HUES64 (cell line): ENCODE data around the gene NTSR1. TPM values are rescaled to one million over a fixed set of nuclear protein-coding genes. Genes with fewer than 3 reads are reported as not detected.
A peak's percentile ranks its signal among the peaks of the same experiment; 100 is the strongest.

Experiments
- H3K27ac ChIP-seq: 2 replicates; pipeline ENCODE4 v1.7.0; 2013; ENCODE audit warnings: low read depth, low read length, inconsistent platforms
- H3K27me3 ChIP-seq: 2 replicates; pipeline ENCODE4 v1.6.1; 2013; ENCODE audit warnings: mild to moderate bottlenecking, low read length; ENCODE audit not compliant: insufficient read depth
- H3K36me3 ChIP-seq: 2 replicates; pipeline ENCODE4 v1.6.1; 2013; ENCODE audit warnings: mild to moderate bottlenecking, low read length; ENCODE audit not compliant: insufficient read depth
- H3K4me1 ChIP-seq: 2 replicates; pipeline ENCODE4 v1.6.1; 2013; ENCODE audit warnings: mild to moderate bottlenecking, low read length, moderate library complexity; ENCODE audit not compliant: insufficient read depth
- H3K4me3 ChIP-seq: 2 replicates; pipeline ENCODE4 v1.5.1; 2013; ENCODE audit warnings: mild to moderate bottlenecking, low read length, moderate library complexity
- H3K9ac ChIP-seq: 2 replicates; pipeline ENCODE4 v1.6.1; 2013; ENCODE audit warnings: mild to moderate bottlenecking, low read depth, low read length
- H3K9me3 ChIP-seq: 2 replicates; pipeline ENCODE4 v1.6.1; 2013; ENCODE audit warnings: low read depth, low read length; ENCODE audit not compliant: insufficient read depth
- WGBS: fragments of 150-250, 120-280 bp; methylation state at CpG from one replicate; pipeline ENCODE4 v1.1.7; 2013; ENCODE audit warnings: missing lambda C conversion rate; 5-methylcytosine and 5-hydroxymethylcytosine counted together
- polyA plus RNA-seq, 2 experiments: library from polyadenylated mRNA; stranded (reverse); fragments of 50-300 nt; gene quantifications; one replicate each; pipeline ENCODE4 v1.2.3, GENCODE V29; 2013

Gene NTSR1
- polyA plus RNA-seq (2013, experiment 1 of 2): 0.45 TPM
- 0.51 TPM for polyA plus RNA-seq (2013, experiment 2 of 2)

DNA sequence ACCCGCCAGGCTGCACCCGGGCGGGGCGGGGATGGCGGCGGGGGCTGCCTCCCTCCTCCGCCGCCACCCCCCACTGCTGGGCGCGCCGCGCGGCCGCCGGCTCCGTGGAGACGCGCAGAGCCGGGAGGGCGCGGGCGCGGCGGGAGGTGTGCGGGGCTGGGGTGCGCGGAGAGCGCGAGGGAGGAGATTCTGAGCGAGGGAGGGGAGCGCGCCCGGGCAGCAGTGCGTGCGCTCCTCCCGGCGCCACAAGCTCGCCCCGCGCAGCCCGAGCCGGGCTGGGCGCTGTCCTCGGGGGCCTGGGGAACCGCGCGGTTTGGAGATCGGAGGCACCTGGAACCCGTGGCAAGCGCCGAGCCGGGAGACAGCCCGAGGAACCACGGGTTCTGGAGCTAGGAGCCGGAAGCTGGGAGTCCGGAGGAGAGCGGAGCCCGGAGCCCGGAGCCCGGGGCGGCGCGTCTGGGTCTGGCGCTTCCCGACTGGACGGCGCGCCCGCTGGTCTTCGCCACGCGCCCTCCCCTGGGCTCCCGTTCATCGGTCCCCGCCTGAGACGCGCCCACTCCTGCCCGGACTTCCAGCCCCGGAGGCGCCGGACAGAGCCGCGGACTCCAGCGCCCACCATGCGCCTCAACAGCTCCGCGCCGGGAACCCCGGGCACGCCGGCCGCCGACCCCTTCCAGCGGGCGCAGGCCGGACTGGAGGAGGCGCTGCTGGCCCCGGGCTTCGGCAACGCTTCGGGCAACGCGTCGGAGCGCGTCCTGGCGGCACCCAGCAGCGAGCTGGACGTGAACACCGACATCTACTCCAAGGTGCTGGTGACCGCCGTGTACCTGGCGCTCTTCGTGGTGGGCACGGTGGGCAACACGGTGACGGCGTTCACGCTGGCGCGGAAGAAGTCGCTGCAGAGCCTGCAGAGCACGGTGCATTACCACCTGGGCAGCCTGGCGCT, at the start of gene NTSR1:
NTSR1 (plus strand) TSS at position 246 of the 946 bp plus-strand sequence; CDS start at position 618, 372 bp downstream.
- H3K9ac ChIP-seq: no peak within 1 kb of the TSS
- H3K4me1 ChIP-seq: no peaks in the 10 kb centered on the region
- no peak within 1 kb of the TSS for H3K27ac ChIP-seq
- H3K36me3 ChIP-seq: no peaks in the 10 kb centered on the region
- 10% methylated on average over 124 of the region's 124 CpGs for WGBS
- peak within 1 kb of the TSS; percentile 48 for H3K4me3 ChIP-seq
- H3K27me3 ChIP-seq: peaks cover 38% of the 10 kb centered on the region
- H3K9me3 ChIP-seq: no peaks in the 10 kb centered on the region

DNA sequence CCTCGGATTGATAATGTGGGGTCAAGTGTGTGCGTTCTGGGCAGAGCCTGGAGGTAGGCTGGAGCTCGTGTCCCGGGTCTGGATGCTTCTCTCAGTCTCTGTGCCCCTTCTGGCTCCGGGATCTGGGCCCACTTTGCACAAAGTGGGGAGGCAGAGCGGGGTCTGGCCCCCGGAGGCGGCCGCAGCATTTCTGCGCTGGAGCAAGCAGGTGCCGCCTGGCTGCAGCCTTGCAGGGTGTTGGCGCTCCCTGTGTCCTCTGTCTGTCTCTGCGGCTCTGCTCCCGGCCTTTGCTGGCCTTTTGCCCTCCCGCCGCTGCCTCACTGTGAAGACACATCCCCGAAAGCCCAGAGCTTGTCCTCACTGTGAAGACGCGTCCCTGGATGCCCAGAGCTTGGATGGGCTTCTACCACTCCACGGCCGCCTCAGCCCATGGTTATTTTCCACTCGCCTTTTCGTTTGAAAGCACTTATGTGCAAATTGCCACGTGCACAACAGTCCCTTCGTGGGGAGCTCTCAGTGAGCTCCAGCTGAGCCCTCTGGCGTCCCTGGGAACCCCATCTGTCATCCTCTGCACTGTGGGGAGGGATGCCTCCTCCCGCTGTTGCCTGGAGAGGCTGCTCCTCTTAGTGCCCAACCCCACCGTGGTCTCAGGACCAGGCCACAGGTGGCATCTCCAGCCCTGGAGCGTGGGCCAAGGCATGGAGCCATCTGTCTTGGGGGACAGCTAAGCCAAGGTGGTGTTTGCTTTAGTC, 49.0 kb upstream of the NTSR1 start:
- Histone ChIP-seq H3K27me3 (no peaks in the 10 kb centered on the region), H3K9ac (no peak overlapping the region), H3K27ac (no peak overlapping the region), H3K4me3 (no peak overlapping the region), H3K4me1 (peaks cover 7% of the 10 kb centered on the region; the same call in 1 of the 2 replicates), H3K36me3 (no peaks in the 10 kb centered on the region), H3K9me3 (no peaks in the 10 kb centered on the region)
- 90% methylated on average over 29 of the region's 29 CpGs for WGBS

DNA sequence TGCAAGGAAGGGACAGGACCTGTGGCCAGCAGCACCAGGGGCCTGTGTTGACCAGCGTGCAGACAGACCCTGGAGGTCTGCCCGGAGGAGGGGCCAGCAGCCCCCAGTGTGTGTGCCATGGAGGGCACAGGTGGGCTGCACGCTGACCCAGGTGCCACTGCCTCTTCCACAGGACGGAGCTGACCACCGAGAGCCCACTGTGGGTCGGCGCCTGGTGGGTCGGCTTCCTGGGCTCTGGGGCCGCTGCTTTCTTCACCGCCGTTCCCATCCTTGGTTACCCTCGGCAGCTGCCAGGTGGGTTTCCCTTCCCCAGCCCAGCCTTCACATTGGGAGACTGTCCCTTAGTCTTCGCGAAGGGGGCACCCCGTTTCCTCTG, 48.4 kb upstream of the NTSR1 start:
- Histone ChIP-seq H3K36me3 (no peaks in the 10 kb centered on the region), H3K27me3 (no peaks in the 10 kb centered on the region), H3K27ac (no peak overlapping the region), H3K4me3 (no peak overlapping the region), H3K4me1 (peaks cover 7% of the 10 kb centered on the region; the same call in 1 of the 2 replicates), H3K9ac (no peak overlapping the region), H3K9me3 (no peaks in the 10 kb centered on the region)
- 96% methylated on average over 15 of the region's 15 CpGs for WGBS

DNA sequence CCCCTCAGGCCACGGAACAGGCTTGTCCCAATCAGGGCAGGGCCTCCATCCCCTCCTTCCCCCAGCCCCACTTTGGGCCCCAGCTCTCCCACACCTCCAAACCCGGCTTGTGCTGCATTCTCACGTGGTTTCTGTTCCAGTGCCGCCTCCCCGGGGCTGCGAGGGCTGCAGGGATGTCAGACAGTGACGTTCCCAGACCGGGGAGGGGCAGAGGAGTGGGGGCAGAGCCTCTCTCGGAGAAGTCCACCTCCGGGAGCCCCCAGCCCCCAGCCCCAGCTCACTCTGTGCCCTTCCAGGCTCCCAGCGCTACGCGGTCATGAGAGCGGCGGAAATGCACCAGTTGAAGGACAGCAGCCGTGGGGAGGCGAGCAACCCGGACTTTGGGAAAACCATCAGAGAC, 47.9 kb upstream of the NTSR1 start:
- WGBS: 92% methylated on average over 16 of the region's 18 CpGs
- H3K27ac ChIP-seq: no peak overlapping the region

DNA sequence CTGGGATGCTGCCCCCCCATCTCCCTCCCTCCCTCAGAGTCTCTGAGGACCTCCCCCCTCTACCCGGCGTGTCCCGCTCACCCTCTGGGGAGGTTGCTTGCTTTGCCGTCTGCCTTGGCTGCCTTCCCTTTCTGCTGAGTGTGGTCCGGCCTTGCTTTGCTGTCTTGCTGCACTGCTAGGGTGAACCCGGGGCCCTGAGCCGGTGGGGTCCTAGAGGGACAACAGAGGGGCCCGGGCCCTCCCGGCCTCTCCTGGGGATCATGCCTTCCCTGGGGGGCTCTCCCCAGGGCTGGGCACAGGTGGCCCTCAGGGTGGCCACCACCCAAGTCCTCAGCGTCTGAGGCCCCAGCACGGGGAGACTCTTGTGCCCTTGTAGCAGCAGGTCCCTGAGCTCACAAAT, 47.0 kb upstream of the NTSR1 start:
- no peak overlapping the region for H3K9ac ChIP-seq
- no peaks in the 10 kb centered on the region for H3K27me3 ChIP-seq
- no peak overlapping the region for H3K4me3 ChIP-seq
- no peak overlapping the region for H3K27ac ChIP-seq
- 97% methylated on average over 11 of the region's 11 CpGs for WGBS
- H3K36me3 ChIP-seq: no peaks in the 10 kb centered on the region
- H3K9me3 ChIP-seq: no peaks in the 10 kb centered on the region
- peaks cover 7% of the 10 kb centered on the region; the same call in 1 of the 2 replicates for H3K4me1 ChIP-seq

More for the DNA sequence above, 47.9 kb upstream of the NTSR1 start:
- Histone ChIP-seq H3K9me3 (no peaks in the 10 kb centered on the region), H3K36me3 (no peaks in the 10 kb centered on the region), H3K9ac (no peak overlapping the region), H3K4me3 (no peak overlapping the region), H3K27me3 (no peaks in the 10 kb centered on the region), H3K4me1 (peaks cover 7% of the 10 kb centered on the region; the same call in 1 of the 2 replicates)

- Histone ChIP-seq H3K9ac (no peak overlapping the region), H3K27ac (no peak overlapping the region), H3K36me3 (no peaks in the 10 kb centered on the region), H3K9me3 (no peaks in the 10 kb centered on the region), H3K4me1 (peaks cover 7% of the 10 kb centered on the region; the same call in 1 of the 2 replicates), H3K27me3 (no peaks in the 10 kb centered on the region), H3K4me3 (no peak overlapping the region)
- WGBS: 80% methylated on average over 4 of the region's 6 CpGs
Measured at GRCh38 chr20:62662422-62662821, 46.2 kb upstream of the NTSR1 start.

DNA sequence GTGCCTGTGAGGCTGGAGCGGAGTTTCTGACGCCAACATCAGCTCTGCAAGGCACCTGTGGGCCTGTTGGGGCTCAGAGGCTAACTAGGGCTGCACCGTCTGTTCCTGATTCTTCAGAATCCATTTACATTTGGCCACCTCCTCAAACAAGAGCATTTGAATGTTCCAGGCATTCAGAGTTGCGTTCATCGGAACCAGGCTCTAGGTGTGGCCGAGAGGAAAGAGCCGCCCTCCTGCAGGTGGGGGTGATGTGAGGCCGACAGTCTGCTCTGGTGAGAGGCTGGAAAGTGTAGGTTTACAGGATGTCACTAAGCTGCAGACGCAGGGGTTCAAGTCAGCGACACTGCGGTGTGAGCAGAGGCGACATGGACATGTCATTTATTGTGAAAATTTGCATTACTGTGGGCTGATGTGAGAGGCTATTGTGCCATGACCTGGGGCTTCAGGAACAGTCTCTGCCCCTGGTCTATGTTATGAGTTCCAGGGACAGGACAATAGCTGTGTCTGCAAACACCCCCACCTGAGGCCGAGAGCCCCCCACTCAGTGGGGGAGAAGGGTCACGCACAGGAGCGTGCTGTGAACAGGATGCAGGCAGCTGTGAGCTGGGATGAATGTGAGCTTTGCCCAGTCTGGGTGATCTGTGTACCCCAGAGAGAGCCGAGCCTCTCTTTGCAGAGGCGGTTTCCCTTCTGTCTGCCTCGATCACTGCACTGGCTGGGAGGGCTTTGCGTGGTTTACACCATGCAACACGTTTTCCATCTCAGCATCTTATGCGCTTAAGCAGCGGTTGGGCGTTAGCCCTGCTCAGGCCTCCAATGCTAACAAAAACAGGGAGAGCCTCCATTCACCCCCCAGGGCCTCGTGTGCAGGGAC, 45.3 kb upstream of the NTSR1 start:
- H3K36me3 ChIP-seq: no peaks in the 10 kb centered on the region
- WGBS: 61% methylated on average over 24 of the region's 24 CpGs

GRCh38 chr20:62664019-62664971, 44.3 kb upstream of the NTSR1 start:
- no peaks in the 10 kb centered on the region for H3K27me3 ChIP-seq
- WGBS: 87% methylated on average over 18 of the region's 18 CpGs
- H3K9me3 ChIP-seq: no peaks in the 10 kb centered on the region
- no peak overlapping the region for H3K9ac ChIP-seq
- H3K4me1 ChIP-seq: peaks cover 7% of the 10 kb centered on the region; the same call in 1 of the 2 replicates
- H3K4me3 ChIP-seq: no peak overlapping the region
- H3K27ac ChIP-seq: no peak overlapping the region
- H3K36me3 ChIP-seq: no peaks in the 10 kb centered on the region

More for the DNA sequence above, 45.3 kb upstream of the NTSR1 start:
- H3K9ac ChIP-seq: no peak overlapping the region
- H3K9me3 ChIP-seq: no peaks in the 10 kb centered on the region
- H3K27ac ChIP-seq: no peak overlapping the region; the same call in 1 of the 2 replicates
- H3K4me1 ChIP-seq: peaks cover 7% of the 10 kb centered on the region; the same call in 1 of the 2 replicates
- H3K27me3 ChIP-seq: no peaks in the 10 kb centered on the region
- no peak overlapping the region for H3K4me3 ChIP-seq

DNA sequence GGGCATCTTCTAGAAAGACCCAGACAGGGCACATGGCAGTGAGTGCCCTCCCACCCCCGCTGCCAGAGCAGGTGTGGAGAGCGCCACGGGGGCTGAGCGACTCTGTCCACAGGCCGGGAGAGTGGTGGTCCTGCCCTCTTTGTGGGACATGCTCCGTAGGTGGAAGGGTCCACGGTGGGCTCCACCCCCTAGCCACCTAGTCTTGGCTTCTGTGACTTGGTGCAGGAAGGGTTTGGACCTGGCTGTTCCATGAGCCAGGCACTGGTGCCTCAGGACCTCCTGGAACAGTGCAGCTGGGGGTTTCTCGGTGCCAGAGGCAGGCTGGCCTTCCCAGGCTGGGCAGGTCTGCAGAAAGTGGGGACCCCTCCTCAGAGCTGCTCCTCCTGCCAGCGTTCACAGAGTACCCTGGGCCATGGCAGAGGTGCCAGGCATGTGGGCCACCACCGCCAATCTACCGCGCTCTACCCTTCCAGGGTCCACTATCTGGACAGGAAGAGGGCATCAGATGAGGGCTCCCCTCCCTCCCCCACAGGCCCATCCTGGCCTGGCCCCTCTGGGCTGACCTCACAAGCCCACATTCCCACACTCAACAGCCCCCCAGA, 43.4 kb upstream of the NTSR1 start:
- 94% methylated on average over 12 of the region's 12 CpGs for WGBS
- Histone ChIP-seq H3K4me3 (no peak overlapping the region), H3K27me3 (no peaks in the 10 kb centered on the region), H3K27ac (no peak overlapping the region), H3K9me3 (no peaks in the 10 kb centered on the region), H3K9ac (no peak overlapping the region), H3K4me1 (peaks cover 7% of the 10 kb centered on the region; the same call in 1 of the 2 replicates), H3K36me3 (no peaks in the 10 kb centered on the region)
